Stimulated activated CD8-positive, alpha-beta memory T cell treated with anti-CD3 and anti-CD28 coated beads, Interleukin-7, amount 100 ng/mL, for 1 hour (primary cell): ENCODE results near the gene TMCC3.
"Not testable (repeated sequence)": the region's sequence is repeated elsewhere in the genome, so short reads cannot be mapped to it uniquely, and the experiment has no call there.

Experiments used
- DNase-seq, 2 donors: peaks; one replicate each; pipeline ENCODE4 v3.0.0-alpha.2; 2020; ENCODE audit warnings: low read depth in 2 of 2

The TMCC3 gene

DNA sequence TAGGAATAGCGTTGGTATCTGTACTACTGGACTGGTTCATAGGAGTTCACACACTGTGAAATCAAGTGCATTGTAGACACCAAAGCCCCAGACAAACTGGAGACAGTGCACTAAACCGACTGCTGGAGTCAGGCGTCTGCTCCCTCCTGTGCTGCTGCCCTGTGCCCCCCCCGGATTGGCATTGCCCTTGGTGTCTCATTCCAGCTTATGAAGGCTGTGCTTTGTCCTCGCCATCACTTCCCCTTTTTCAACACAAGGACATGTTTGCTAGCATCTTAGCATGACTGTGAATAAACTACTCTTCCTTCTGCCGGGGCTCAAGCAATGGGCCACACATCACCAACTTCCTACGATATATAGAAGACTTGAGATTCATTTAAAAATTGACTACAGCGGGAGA, 84.0 kb downstream of the TMCC3 start:
- no peak for DNase-seq

GRCh38 chr12:94565683-94566082, 84.7 kb downstream of the TMCC3 start:
- DNase-seq, result no peak

GRCh38 chr12:94563286-94563685, 87.1 kb downstream of the TMCC3 start:
- no peak for DNase-seq

DNA sequence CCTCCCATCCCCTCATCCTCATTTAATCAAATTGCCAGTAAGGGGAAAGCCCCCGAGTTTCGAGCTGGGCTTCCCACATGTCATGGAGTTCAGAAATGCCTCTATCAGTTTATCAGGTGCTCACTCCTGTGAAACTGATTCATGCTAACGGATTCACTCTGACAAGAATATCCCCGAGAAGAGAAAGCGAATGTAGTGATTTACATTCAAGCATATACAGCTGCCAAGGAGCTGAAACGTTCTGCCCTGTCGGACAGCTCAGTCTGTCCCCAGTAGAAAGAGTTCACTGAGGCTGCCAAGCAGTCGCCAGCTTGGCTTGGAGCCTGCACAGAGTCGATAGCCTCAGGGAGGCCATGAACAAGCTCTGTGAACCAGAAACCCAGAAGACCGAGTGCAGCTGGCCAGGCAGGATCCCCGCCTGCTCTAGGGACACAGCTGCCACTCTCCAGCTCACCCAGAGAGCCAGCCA, 88.4 kb downstream of the TMCC3 start:
- no peak for DNase-seq

DNA sequence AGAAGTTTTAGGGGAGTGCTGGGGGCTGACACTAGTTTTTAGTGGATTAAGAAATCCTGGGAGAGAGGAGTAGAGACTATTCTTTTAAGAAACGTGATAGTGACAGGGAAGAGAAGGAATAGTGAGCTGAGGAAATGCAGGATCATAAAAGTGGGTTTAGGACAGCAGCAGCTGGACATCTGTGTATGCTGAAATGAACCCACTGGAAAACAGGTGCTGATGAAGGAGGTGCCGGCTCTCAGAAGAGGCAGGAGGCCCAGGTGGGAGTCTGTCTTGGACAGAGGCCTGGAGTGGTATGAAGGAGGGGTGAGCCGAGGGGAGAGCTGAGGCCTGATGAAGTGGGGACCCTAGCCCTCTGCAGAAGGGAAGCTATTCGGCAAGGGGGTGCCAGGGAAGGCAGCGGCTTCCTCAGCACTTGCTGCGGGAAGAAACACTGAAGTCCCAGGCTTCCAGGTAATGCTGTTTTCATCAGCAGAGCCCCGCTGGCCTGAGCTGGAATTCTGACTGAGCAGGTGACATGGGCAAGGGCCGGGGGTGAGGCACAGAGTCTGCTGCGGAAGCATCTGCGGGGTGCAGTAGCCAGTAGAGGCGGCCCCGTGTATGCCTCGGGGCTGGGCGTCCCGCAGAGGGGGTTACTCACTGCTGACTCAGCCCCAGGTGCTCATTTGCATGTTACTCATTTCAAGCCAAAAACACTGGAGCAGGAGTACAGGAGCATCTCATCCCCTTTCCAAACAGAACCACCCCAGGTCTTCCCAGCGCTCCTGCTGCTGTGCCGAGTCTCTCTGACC, 89.7 kb downstream of the TMCC3 start:
- no peak for DNase-seq

DNA sequence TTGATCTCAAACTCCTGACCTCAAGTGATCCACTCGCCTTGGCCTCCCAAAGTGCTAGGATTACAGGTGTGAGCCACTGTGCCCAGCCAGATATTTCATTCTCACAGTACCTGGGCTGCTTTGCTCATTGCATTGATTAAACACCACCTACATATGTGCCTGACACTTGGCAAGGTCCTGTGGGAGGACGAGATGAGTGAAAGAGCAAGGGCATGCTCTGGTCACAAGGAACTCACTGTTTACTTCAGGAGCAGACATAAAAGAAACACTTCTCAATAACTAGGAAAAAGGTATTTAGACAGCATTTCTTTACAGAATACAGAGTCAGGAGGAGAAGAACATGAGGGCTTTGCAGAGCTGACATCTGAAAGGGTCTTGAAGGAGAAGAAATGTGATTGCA, 91.7 kb downstream of the TMCC3 start:
- no peak for DNase-seq

DNA sequence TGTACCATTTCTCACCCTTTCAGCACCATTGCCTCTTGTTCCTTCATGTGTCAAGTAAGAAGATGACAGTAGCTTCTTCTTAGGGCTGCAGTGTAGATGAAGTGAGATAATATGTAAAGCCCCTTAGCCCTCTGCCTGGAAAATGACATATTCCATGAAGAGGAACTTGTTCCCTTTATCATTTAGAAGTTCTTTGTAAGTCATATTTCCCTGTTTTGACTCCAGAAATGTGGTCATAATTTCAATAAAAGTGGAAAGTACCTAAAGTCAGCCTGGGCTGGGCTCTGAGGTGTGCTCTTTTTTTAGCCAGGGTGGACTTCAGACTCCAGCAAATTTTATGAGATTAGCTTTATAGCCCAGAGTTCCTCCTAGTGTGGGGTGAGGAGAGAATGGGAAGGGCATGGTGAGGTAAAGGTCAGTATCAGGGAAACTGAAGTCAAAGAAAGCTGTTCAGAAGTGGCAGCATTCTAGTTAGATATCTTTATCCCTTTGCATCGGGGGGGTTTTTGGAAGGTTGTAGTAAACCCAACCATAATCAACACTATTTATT, 92.5 kb downstream of the TMCC3 start:
- no peak for DNase-seq

GRCh38 chr12:94555687-94556086, 94.7 kb downstream of the TMCC3 start:
- DNase-seq, result no peak

GRCh38 chr12:94553875-94554274, 96.5 kb downstream of the TMCC3 start:
- no peak for DNase-seq

DNA sequence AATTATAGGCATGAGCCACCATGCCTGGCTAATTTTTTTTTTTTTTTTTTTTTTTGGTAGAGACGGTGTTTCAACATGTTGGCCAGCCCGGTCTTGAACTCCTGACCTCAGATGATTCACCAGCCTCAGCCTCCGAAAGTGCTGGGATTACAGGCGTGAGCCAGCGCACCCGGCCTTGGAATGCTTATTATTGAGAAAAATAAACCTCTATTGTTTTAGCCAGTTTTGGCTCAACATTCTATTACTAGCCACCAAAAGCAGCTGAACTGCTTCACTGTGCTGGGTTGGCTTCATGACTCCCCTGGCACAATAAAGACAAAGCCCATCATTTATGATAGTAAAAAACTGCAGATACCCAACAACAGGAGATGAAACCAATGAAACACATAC, 97.2 kb downstream of the TMCC3 start:
- no peak for DNase-seq

DNA sequence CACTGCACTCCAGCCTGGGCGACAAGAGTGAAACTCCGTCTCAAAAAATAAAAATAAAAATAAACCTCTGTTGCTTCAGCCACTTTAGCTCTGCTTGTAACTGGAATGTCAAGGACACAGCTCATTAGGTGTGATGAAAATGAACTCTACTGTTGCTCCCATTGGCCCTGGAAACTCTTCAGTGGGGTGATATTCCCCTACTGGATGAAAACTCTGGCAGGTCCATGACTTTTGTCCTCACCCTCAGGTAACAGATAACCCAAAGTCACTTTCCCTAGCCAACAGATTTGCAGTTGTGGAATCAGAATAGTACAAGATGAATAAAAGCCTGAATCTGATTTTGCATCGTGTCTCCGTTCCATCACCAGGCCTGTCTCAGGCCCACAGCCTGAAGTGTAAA, 98.5 kb downstream of the TMCC3 start:
- DNase-seq, result no peak

DNA sequence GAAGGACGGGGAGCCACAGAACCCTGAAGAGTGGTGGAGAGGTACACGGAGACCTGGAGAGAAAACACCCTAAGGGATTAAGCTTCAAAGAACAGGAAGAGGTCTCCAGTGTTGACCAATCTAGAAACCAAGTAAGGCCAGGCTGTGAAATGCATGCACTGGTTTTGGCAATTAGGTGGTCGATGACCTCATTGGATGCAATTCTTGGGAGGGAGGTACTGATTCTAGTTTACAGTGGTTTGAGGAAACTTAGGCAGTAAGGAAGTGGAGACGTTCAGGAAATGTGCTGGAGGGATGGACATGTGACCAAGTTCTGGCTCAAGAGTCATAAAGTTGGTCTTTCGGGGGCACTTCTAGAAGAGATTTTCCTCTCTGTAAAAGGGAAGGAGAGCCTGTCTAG, 99.4 kb downstream of the TMCC3 start:
- DNase-seq, result no peak

DNA sequence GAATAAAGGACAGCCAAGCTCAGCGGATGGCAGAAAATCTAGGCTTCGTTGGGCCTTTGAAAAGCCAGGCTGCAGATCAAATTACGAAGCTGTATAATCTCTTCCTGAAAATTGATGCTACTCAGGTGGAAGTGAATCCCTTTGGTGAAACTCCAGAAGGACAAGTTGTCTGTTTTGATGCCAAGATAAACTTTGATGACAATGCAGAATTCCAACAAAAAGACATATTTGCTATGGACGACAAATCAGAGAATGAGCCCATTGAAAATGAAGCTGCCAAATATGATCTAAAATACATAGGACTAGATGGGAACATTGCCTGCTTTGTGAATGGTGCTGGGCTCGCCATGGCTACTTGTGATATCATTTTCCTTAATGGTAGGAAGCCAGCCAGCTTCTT, 101.5 kb downstream of the TMCC3 start:
- not testable (repeated sequence) for DNase-seq

DNA sequence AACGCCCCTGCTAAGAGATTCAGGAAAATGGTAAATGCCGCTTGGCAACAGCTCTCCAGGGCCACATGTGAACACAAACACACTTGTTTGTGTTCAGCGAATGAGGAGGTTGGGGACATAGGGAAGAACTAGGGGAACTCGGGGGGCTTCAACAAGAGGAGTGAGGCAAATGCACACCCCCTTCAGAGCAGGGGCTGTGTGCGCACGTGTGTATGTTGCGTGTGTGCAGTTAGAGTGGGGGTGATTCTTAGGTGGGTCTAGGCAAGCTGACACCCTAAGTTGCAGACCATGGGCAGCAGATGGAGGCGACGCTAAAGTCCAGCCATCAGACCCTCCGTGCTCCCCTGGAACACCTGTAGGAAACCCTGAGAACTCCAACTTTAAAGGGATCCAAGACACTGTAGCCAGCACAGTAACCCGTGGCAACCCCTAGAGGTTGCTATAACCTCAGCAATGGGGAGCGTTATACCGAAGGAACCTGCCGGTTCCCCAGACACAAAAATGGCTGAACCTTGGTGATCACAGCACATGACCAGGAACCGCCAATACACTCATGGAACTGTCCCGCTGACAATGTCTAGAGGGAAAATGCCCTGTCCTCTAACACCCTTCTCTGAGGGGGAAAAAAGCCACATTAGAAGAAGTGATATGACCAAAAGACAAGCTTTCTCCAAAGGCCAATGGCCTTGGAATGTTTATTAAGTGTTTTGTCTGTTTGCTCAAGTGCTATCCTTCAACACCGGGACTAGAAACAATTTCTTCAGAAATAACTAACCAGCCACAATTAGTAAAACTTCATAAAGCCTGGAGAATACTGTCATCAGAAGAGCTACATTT, 104.2 kb downstream of the TMCC3 start:
- no peak for DNase-seq

- DNase-seq, result no peak
Measured at GRCh38 chr12:94544355-94544754, 106.0 kb downstream of the TMCC3 start.

- no peak for DNase-seq
Measured at GRCh38 chr12:94538318-94538717, 112.0 kb downstream of the TMCC3 start.

- DNase-seq, result no peak
Measured at GRCh38 chr12:94536040-94536965, 114.1 kb downstream of the TMCC3 start.

DNA sequence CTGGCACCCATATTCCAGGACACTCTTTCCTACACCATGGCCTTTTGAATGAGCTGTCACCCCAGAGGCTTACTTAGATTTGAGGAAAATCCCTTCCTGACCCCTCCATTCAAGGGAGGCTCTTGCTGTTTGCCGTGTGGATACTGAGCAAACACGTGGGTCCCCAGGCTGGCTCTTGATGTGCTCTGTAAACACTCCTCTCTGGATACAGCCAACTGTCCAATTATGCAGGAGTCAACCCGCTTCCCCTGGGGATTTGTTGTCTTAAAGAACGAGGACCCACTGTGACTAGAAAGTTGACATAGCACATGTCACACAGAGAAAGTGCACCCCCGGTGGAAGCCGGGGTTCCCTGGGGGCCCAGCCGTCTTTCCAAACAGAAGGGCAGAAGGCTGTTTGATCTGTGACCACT, 114.8 kb downstream of the TMCC3 start:
- DNase-seq, result no peak

GRCh38 chr12:94534774-94535509, 115.4 kb downstream of the TMCC3 start:
- DNase-seq, result no peak

- DNase-seq, result no peak
Measured at GRCh38 chr12:94534278-94534677, 116.1 kb downstream of the TMCC3 start.
